NCI-H345 treated with DMSO at 0.1 percent for 48 hours (cell line): Measurements from ENCODE around the gene MT1G.
"Not testable (repeated sequence)": the region's sequence is repeated elsewhere in the genome, so short reads cannot be mapped to it uniquely, and the experiment has no call there.

Source experiments
- DNase-seq: peaks from one replicate; lab custom pipeline; 2025; ENCODE audit not compliant: unreplicated experiment; lab: John Stamatoyannopoulos, UW

Gene MT1G

DNA sequence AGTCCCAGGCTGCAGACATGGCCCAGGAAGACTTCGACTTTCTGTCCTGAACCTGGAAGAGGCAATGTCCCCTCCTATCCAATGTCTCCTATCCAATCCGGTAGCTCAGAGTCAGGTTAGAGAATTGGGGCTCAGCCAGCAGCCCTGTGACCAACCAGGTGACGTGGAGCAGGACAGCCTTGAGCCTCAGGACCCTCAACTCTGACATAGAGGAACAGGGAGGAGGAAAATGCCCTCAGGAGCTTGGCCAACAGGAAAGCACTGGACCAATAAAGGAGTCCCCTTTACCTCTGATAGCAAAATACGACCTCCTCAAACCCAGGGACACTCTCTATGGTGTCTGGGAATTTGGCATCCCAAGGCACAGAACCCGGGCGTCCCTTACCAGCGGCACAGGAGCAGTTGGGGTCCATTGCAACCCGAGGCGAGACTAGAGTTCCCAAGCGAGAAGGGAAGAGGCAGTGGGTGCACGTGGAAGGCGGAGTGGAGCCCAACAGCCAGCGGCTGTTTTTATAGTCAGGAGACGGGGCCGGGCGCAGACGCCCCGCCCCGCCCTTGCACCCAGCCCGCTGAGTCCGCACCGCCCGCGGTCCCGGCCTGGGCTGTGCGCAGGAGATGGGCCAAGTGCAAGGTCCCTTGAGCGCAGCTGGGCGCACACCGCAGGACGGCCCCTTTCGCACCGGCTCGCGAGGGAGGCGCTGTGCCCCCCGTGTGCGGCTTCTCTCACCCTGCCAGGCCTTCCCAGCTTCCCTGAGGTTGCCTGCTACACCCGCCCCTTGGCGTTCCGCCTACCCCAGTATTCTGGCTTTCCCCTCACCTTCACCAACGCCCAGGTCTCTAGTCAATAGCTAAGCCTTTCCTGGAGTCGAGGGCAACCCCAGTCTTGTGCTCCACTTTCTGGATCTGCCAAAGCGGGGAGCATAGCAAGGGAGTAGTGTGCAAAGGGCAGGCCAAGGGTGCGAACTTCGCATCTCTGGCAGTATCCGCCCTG lies at the start of gene MT1G:
Gene MT1G, minus strand, starts transcription at position 485 of the 991 bp plus-strand sequence. Its CDS starts 72 bp downstream, at position 413.
- DNase-seq, result no peak

DNA sequence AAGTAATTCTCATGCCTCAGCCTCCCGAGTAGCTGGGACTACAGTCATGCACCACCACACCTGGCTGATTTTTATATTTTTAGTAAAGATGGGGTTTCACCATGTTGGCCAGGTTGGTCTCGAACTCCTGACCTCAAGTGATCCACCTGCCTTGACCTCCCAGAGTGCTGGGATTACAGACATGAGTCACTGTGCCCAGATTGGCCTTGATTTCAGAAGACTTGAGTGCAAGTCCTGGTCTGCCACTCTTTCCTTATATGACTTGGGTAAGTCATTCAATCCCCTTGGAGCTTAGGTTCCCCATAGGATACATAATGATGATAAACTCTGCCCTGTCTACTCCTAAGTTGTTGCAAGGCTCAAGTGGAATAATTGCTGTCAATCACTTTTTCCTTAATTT lies 49.7 kb upstream of the MT1G start:
- DNase-seq, result not testable (repeated sequence)

DNA sequence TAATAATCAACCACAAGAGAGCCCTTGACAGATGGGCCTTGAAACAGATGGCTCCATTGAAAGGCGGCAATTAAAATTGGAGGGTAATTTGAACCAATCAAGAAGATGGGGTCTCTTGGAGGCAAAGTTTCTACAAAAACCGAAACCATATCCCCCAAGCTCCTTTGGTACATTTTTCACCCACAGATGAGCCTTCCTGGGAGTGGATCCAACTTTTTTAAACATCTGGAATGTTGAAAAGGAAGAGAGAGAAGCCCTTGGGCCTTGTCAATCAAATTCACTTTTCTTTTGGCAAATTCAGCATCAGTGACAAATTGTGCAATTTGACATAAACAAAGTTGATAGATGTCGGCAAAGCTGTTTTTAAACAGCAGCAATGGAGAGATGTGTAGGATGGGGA lies 48.9 kb upstream of the MT1G start:
- DNase-seq, result no peak

DNA sequence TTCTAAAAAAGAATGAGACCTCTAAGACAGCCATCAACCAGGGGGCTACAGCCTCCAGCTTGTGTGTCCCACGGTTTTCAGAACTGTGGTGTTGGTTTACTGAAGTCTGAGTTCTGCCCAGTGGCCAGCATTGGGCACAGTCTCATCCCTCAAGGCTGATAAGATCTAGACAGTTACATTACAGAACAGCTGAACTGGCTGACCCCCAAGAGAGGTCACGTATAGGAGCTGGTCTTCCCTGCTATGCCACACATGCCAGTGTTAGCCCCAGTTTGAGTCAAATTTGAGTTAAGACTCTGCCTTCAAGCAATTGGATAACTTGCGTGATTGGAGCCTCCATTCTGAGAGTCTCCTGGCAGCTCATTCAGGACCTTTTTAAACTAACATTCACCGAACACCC lies 47.3 kb upstream of the MT1G start:
- DNase-seq, result no peak

DNA sequence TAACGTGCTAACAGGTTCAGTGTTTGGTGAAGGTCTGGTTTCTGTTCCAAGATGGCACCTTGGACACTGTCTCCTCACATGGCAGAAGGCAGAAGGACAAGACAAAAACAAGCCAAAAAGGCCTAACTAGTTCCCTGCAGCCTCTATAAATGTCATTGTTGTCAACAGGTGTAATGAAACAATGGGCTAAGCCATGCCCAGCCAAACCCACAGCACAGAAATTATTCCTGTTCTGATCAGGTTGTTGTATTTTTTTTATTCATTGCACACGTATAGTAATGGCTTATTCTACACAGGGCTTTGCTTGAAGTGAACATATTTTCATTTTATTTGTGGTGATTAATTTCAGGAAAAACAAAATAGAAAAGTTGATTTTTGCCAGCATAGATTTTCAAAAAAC lies 45.9 kb upstream of the MT1G start:
- no peak for DNase-seq

DNA sequence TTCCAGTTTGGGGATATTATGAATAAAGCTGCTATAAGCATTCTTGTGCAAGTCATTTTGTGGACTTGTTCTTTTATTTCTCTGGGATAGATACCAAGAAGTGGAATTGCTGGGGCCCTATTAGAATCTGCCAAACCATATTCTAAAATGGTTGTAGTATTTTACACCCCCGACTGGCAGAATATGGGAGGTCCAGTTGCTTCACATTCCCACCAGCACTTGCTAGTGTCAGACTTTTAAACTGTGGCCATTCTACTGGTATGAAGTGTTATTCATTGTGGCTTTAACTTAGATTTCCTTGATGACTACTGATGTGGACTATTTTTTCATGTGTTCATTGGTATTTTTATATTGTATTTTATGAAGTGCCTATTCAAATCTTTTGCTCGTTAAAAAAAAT lies 44.0 kb upstream of the MT1G start:
- no peak for DNase-seq

DNA sequence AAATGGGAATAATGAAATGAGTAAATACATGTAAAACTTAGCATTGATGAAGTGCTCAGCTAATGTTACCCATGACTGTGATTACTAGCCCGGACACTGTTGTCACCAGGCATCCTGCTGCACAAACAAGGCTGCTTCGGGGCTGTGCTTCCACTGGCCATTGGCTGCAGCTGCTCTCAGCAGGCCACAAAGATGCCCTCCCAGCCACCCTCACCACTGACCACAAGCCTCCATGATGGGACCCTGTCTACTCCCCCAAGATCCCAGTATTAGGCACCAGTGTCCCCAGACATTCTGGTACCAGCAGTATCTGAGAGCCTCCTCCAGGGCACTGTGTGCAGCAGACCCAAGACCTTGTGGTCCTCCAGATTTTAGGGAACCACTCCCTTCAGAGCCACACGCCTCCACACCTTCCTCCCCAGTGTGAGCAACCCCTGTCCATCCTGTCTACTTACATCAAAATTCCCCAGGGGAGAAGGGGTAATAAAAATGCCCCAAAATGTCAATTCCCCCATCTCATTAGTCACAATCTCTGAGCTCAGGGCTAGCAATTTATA lies 42.4 kb upstream of the MT1G start:
- DNase-seq, result no peak

DNA sequence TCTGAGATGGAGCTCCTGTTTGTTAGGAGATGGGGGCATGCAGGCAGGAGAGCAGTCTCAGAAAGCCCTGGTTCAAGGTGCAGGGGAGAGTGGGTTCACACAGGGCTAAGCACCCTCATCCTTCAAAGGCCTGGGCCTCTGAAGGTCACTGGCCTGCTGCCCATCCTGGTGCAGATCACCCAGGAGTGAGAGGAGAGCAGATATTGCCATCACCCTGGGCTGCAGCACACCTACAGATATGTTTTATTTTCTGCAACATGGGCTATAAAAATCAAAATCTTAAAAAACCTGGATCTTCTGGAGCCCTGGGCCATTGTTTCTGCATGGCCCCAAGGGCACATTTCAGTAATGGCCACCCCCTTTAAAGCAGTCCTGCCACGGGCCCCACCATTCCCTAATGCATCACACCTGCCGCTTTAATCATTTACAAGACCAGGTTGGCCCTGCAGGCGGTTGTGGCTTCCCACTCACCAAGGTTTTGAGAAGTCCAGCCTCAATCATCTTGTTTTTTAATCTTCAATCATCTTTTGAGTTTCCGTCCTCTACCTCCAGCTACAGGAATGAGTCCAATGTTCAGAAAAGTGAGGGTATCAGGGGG lies 41.7 kb upstream of the MT1G start:
- no peak for DNase-seq

DNA sequence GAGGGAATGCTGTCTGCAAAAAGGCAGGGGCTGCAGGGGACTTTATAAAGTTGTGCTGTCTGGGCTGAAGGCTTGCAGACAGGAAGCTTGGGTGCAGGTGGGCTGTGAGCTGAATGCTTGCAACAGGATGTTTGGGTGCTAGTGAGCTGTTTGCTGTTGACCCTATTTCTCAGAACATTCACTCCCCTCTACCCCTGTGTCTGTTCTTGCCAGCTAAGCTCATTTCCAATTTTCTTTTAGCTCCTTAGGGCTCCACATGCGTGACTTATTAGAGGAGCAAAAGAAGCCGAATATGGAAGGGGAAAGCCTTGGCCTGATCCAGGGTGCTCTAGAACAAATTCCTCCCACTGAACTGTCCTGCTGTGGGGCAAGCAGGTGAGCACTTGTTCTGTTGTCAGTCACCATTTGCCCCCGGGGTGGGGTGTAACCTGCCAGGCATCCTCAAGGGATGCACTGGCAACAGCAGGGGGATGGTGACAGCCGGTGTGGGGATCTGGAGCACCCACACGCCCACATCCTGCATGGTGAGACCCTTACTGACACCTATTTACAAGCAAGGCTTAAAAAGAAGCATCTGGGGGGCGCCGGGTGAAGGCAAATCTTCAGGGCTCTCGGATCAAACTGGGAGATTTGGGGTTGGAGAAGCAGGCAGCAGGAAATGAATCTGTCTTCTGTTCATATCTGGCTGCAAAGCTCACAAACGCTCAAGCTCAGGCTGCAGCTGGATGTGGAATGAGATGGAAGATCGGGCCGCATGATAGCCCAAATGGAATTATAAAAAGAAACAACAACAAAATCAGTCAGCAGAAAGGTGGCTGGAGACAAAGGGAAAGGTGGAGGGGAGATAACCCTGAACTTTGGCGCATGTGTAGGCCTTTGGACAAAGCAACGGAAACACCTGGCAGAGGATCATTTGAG lies 40.9 kb upstream of the MT1G start:
- DNase-seq, result no peak

DNA sequence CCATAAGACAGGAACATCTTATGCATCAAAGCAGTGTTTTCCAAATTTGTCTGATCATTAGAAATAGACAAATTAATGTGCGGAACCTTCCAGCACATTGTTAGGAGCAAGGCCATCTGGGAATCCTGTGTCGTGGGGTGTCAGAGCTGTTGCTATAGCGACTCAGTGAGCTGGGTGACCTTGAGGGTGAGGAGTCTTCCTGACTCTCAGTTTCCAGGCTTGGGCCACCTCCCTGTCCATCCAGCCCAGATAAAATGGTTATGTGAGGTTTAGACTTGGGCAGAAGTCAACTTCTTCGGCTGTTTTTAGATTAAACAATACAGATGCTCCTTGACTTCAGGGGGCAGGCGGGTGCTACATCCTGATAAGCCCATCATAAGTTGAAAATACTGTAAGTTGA lies 35.0 kb upstream of the MT1G start:
- no peak for DNase-seq

DNA sequence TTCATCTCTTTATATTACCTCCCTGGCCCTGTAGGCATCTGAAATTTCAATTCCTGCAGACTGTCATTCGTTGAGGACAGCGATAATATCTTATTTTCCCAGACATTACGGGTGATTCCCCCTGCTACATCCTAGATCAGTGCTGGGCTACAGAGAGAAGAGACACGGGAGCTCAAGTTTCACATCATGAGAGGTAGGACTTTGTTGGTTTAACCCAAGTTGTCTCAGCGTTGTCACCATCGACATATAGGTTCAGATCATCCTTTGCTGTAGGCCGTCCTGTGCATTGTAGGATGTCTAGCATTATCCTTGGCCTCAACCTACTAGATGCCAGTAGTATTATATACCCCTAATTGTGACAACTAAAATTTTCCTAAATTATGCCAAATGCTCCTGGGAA lies 33.7 kb upstream of the MT1G start:
- no peak for DNase-seq

DNA sequence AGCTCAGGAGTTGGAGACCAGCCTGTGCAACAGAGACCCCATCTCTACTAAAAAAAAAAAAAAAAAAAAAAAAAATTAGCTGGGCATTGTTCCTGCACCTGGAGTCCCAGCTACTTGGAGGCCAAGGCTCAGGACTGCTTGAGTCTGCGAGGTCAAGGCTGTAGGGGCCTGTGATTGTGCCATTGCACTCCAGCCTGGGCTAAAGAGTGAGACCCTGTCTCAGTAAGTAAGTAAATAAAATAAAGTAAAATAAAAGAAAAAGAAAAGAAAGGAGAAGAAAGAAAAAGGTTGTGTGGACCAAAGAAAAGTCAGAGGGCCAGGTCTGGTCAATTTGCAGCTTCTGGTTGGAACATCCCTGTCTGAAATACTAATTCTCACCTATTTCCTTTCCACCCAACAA lies 32.8 kb upstream of the MT1G start:
- DNase-seq, result no peak

DNA sequence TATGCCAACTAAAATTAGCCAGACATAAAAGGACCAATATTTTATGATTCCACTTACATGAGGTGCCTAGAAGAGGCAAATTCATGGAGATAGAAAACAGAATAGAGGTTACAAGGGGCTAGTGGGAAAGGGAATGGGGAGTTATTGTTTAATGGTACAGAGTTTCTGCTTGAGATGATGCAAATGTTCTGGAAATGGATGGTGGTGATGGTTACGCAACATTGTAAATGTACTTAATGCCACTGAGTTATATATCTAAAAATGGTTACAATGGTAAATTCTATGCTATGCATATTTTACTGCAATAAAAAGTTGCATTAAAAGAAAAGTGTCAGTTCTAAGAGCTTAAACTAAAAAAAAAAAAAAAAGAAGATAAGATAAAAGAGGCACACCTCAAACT lies 32.3 kb upstream of the MT1G start:
- DNase-seq, result no peak

DNA sequence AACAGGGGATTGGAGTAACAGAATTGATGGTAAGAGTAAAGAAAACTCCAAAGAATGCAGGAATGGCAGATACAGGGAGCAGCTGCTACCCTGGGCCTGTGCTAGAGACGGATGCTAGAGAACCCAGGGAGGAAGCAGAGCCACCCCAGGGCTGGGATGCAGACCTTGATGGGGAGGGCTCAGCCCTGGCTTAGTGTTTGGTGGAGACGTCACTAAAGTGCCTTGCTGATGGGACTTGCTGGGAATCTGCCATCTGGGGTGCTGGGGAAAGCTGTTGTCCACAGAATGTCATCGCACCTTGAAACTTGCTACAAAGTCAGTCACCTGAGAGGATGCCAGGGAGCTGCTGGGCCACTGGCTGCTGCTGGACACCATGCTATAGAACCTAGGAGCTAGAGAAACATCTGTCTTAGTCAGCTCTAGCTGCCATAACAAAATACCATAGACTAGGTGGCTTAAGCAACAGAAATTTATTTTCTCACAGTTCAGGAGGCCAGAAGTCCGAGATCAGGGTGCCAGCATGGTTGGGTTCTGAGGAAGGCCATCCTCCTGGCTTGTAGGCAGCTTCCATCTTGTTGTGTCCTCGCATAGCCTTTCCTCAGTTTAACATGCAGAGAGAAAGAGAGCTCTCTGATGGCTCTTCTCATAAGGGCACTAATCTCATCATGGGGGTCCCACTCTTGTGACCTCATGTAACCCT lies 29.7 kb upstream of the MT1G start:
- no peak for DNase-seq

DNA sequence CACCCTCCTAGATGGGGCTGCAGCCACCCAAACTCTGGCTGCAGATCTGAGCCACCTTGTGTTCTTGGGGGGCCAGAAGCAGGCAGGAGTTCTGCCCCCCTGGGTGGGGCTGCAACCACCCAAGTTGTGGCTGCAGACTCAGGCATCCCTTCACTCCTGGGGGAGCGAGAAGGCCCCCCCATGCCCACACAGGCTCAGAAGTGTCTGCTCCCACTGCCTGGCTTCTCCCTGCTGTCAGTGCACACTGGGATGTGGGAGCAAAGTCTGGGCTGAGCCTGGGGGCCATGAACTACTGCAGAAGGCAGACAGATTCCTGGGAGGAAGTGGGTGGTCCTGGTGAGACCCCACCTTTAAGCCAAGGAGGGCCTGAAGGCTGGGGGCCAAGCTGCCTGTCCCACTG lies 27.4 kb upstream of the MT1G start:
- no peak for DNase-seq

DNA sequence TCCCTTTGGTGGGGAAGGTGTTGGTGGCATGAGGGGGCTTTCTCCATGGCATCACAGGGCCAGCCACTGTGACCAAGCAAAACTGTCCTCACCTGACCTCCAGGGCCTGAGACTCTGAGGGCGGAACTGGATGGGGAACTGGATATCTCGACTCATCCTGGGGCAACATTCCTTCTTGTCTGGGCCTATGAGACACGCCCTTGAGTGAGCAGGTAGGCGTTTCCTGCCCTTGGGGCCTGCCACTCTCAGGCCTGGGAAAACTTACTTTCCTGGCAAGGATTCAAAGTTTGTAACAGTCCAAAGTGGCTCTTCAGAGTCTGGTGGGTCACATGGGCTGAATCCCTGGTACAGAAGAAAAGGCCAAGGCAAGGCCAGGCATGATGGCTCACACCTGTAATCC lies 24.0 kb upstream of the MT1G start:
- no peak for DNase-seq

DNA sequence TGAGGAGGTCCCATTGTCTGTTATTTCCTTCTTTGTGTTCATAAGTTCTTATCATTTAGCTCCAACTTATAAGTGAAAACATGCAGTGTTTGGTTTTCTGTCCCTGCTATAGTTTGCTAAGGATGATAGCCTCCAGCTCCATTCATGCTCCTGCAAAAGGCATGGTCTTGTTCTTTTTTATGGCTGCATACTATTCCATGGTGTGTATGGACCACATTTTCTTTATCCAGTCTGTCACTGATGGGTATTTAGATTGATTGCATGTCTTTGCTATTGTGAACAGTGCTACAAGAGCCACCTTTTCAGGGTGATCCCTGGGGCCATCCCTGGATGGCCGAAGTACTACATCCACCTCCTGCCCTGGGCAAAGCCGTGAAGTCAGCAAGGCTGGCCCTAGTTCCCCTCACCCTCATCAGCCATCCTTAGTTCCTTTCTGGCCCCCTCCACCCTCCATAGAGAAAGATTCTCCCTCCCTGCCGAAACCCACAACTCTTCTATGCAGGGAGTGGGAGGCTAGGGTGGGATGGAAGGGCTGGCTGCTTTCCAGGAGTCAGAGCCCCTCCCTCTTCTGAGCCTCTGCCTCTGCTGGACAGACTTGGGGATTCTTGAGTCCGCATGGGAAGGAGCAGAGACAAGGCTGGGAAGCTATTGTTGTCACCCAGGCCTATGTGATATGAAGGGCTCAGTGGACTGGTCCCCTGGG lies 22.7 kb upstream of the MT1G start:
- DNase-seq, result no peak

DNA sequence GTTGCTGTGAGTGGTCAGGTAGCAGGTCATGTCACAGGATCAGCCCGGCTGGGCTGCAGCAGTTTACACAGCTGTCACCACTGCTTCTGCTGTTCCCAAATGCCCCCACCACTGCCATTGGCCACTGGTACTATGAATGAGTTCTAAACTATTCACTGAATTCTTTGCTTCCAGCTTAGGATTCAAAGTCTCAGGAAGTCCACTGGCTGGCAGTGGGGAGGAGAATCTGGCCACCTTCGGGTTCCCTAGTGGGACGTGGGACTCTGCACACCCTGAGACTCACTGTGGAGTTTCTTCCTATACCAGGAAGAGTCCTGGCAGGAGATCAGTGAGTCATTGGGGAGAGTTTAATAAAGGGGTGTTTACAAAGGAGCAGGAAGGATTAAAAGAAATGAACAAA lies 21.3 kb upstream of the MT1G start:
- DNase-seq, result no peak

DNA sequence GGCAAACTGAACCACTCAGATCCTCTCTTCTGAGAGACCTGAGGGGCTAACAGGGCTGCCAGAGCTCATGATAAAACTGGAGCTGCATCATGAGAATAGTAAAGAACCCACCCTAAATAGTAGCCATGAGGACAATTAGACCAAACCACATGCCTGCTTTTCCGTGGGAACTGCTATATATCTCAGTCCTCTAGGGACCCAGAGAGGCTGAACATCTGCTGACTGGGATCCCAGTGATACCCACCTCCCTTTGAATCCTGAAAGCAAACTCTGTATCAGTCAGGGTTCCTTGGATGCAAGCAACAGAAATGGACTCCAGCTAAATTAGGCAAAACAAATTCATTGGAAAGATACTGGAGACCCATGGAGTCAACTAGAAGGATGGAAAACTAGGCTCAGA lies 20.9 kb upstream of the MT1G start:
- DNase-seq, result no peak

DNA sequence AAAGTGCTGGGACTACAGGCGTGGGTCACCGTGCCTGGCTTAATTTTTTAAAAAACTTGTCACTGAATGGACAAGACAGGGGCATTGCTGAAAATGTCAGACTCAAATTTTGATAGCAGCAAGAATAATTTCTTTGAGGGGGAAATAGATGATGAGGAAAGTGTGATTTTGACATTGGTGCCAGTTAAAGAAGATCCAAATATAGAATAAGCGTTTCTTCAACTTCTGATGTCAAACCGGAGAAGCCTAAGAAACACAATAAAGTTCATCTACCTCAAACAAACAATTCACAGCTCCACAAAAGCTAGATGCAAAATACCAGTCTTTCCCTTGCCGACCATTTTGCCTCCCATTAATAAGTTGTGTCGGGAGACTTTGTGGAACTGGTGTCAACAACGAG lies 18.9 kb upstream of the MT1G start:
- DNase-seq, result no peak
